ENCODE results near the gene ADK. TPM values are rescaled to one million over a fixed set of nuclear protein-coding genes. Genes with fewer than 3 reads are reported as not detected.

ADK gene
- total RNA-seq, 4 donors from 2014 or later = 42.3 to 46.3 (median 42.9) TPM

DNA sequence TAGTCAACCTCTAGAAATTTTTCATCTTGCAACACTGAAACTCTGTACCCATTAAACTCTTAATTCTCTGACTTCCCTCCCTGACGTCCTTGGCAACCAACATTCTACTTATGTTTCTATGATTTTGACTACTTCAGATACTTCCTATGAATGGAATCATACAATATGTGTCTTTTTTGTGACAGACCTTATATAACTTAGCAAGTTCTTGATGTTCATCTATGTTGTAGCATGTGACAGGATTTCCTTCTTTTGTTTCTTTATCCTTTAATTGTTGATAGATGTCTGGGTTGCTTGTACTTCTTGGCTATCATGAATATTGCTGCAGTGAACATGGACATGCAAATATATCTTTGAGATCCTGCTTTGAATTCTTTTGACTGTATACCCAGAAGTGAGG, 240.8 kb downstream of the ADK start:
- intact Hi-C loops (cut with DNase I; ENCODE audit: low total_unique reads) = no loop called here
- 68 to 69% methylated on average over 1 of the region's 1 CpG for WGBS, 2 donors
- no peak for DNase-seq (ENCODE audit: low spot score in 2 of 2)
- TF ChIP-seq, protein P1, sequence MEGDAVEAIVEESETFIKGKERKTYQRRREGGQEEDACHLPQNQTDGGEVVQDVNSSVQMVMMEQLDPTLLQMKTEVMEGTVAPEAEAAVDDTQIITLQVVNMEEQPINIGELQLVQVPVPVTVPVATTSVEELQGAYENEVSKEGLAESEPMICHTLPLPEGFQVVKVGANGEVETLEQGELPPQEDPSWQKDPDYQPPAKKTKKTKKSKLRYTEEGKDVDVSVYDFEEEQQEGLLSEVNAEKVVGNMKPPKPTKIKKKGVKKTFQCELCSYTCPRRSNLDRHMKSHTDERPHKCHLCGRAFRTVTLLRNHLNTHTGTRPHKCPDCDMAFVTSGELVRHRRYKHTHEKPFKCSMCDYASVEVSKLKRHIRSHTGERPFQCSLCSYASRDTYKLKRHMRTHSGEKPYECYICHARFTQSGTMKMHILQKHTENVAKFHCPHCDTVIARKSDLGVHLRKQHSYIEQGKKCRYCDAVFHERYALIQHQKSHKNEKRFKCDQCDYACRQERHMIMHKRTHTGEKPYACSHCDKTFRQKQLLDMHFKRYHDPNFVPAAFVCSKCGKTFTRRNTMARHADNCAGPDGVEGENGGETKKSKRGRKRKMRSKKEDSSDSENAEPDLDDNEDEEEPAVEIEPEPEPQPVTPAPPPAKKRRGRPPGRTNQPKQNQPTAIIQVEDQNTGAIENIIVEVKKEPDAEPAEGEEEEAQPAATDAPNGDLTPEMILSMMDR (IDR thresholded peaks at IDR 0.05) = no peak
- TF ChIP-seq POLR2A (IDR thresholded peaks at IDR 0.05) = no peak
- no peak overlapping the region for H3K4me3 ChIP-seq (ENCODE audit: low read depth, poor library complexity, severe bottlenecking)

DNA sequence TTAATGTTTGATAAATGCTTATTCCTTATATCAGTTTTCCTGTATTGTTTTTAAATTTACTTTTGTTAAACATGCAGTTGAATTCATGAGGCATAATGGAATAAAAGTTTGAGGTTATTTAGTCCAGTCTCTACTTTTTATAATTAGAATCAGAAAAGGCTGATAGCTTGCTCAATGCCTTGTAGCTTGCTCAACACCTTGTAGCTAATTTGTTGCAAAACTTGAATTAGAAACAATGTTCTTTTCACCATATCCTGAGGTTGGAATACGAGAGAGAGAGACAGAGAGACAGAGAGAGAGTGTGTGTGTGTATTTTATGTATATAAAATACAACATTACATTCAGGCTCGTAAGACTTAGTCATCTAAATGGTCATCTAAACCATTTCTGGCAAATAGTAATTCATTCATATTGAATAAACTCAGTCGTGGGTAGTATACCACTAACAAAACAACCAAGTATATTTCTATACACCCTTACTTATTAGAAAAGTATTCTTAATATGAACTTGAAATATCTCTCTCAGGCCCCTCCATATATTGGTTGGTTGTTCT, 243.5 kb downstream of the ADK start:
- no peak overlapping the region for H3K4me3 ChIP-seq (ENCODE audit: low read depth, poor library complexity, severe bottlenecking)
- DNase-seq (ENCODE audit: low spot score in 2 of 2) = no peak
- no peak for TF ChIP-seq POLR2A (IDR thresholded peaks at IDR 0.05)
- TF ChIP-seq, protein P1 (IDR thresholded peaks at IDR 0.05) = no peak
- intact Hi-C loops (cut with DNase I; ENCODE audit: low total_unique reads) = no loop called here
- WGBS, 2 donors = 88 to 90% methylated on average over 3 of the region's 3 CpGs

DNA sequence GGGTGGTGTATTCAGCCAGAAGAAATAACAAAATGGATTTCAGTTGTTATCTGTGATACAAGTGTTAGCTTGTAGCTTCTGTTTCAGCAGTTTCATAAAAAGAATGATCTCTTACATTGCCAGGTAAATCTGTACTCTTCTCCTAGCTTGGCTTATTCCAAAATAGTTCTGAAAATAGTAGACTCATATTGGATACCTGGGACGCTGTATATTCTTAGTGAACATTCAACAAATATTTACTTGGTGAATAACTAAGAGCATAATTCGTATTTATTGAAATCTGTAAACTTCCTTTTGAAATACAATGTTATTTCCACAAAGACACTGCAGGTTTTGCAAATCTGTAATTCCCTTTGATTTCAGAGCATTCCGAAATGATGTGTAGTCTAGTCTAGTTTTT, 249.2 kb downstream of the ADK start:
- no peak for DNase-seq (ENCODE audit: low spot score in 2 of 2)
- no peak for TF ChIP-seq POLR2A (IDR thresholded peaks at IDR 0.05)
- TF ChIP-seq, protein P1 (IDR thresholded peaks at IDR 0.05) = no peak
- intact Hi-C loops (cut with DNase I; ENCODE audit: low total_unique reads) = no loop called here
- WGBS, 2 donors = 93 to 94% methylated on average over 3 of the region's 3 CpGs
- no peak overlapping the region for H3K4me3 ChIP-seq (ENCODE audit: low read depth, poor library complexity, severe bottlenecking)

DNA sequence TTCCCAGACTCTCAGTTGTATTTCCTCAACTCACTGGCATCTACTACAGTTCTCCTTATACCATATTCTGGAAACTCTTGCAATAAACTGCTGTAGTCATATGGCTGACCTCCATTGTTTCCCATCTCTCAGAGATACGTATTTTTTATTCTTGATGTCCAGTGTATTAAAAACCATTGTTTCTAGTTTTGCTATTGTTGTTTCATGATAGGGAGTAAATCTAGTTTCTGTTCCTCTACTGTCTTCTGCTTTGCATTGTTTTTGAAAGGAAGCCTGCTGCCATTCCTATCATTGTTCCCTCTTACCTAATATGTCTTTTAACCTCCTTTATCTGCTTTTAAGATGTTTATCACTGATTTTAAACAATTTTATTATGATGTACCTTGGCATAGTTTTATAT, 255.0 kb downstream of the ADK start:
- 79 to 81% methylated on average over 1 of the region's 1 CpG for WGBS, 2 donors
- TF ChIP-seq, protein P1 (IDR thresholded peaks at IDR 0.05) = no peak
- TF ChIP-seq POLR2A (IDR thresholded peaks at IDR 0.05) = no peak
- DNase-seq (ENCODE audit: low spot score in 2 of 2) = no peak
- intact Hi-C loops (cut with DNase I; ENCODE audit: low total_unique reads) = no loop called here
- no peak overlapping the region for H3K4me3 ChIP-seq (ENCODE audit: low read depth, poor library complexity, severe bottlenecking)

DNA sequence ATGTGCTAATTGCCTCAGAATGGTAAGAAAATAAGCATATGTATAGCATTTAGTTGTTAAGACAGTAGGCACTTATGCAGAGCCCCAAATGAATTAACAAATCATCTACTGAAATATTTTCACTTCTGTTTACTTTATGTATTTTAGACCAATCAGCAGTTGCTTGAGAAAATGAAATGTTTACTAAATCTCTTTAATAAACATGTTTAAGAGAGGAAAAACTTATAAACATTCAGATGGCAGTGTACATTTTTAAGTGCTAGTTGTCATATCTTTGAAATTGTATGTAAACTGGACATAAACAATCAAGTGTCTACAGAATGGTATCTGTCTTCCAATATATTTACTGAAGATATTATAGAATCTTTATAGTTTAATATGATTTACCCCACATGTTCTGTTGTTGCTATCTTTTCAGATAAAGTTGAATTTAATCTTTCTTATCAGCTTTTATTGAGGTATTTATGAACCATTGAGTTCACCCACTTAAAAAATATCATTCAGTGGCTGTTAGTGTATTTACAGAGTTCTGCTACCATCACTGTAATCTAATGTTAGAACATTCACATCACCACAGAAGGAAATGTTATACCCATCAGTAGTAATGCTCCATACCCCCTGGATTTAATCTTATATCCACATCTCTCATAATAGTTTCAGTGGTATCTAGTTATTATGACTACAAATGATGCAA, 264.3 kb downstream of the ADK start:
- intact Hi-C loops (cut with DNase I; ENCODE audit: low total_unique reads) = no loop called here
- DNase-seq (ENCODE audit: low spot score in 2 of 2) = no peak
- TF ChIP-seq, protein P1 (IDR thresholded peaks at IDR 0.05) = no peak
- no peak for TF ChIP-seq POLR2A (IDR thresholded peaks at IDR 0.05)
- H3K4me3 ChIP-seq (ENCODE audit: low read depth, poor library complexity, severe bottlenecking) = no peak overlapping the region

DNA sequence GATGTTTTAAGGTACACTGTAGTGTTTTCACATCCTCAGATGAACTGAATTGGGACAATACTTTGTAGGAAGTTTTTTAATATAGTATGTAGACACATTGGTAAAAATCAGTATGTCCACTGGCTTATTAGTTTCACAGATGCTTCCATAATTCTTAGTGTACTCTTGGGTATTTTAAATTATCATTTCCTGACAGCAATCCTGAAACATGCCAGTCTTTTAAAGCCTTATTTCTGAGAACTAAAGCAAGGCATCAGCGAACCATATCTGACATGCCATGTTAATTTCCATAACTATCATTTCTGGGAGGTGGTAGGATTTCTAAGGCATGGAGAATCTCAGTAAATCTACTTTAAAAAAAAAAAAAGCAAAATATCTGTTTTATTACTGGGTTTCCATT, 266.4 kb downstream of the ADK start:
- 73 to 82% methylated on average over 1 of the region's 1 CpG for WGBS, 2 donors
- TF ChIP-seq, protein P1 (IDR thresholded peaks at IDR 0.05) = no peak
- TF ChIP-seq POLR2A (IDR thresholded peaks at IDR 0.05) = no peak
- H3K4me3 ChIP-seq (ENCODE audit: low read depth, poor library complexity, severe bottlenecking) = no peak overlapping the region
- intact Hi-C loops (cut with DNase I; ENCODE audit: low total_unique reads) = no loop called here
- DNase-seq (ENCODE audit: low spot score in 2 of 2) = no peak

Measured in lower leg skin (tissue), 4 donors.